Testis (tissue), 2 donors: Measurements from ENCODE around the gene SPDYE1.
"Not testable (repeated sequence)": the region's sequence is repeated elsewhere in the genome, so short reads cannot be mapped to it uniquely, and the experiment has no call there.

Experiments
- POLR2A ChIP-seq: fragments of 450-650 bp; IDR thresholded peaks from one replicate; pipeline ENCODE4 v1.6.1; 2017; ENCODE audit warnings: antibody characterized with exemption, mild to moderate bottlenecking, moderate library complexity
- TF ChIP-seq, protein P1 (sequence below), 3 experiments: fragments of 450-650 bp in 2 of 3; fragments of 200-600 bp in 1 of 3; sonication (generic) in 1 of 3; IDR thresholded peaks; one replicate each; pipeline ENCODE4 v1.5.1; 2016 to 2019; ENCODE audit warnings: antibody characterized with exemption in 3 of 3, mild to moderate bottlenecking in 2 of 3, moderate library complexity in 1 of 3

DNA sequence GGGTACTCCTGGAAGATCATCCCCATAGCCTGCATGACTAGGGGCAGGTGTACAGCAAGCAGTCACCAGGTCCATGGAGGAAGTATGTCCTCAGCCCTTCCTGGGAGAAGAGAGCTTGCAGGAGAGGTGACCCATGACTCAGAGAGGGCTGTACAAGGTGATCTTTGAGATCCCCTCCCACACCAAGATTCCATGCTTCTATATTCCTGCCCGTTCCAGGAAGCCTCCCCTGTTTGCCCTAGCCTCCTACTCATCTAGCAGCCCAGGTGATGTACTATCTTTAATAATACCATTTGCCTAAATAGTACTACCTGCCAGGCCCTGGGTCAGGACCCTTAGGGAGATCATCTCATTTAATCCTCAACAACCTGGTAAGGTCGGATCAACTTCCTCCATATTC, 40.3 kb downstream of the SPDYE1 start:
- TF ChIP-seq, protein P1, sequence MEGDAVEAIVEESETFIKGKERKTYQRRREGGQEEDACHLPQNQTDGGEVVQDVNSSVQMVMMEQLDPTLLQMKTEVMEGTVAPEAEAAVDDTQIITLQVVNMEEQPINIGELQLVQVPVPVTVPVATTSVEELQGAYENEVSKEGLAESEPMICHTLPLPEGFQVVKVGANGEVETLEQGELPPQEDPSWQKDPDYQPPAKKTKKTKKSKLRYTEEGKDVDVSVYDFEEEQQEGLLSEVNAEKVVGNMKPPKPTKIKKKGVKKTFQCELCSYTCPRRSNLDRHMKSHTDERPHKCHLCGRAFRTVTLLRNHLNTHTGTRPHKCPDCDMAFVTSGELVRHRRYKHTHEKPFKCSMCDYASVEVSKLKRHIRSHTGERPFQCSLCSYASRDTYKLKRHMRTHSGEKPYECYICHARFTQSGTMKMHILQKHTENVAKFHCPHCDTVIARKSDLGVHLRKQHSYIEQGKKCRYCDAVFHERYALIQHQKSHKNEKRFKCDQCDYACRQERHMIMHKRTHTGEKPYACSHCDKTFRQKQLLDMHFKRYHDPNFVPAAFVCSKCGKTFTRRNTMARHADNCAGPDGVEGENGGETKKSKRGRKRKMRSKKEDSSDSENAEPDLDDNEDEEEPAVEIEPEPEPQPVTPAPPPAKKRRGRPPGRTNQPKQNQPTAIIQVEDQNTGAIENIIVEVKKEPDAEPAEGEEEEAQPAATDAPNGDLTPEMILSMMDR (IDR thresholded peaks at IDR 0.05) = not testable (repeated sequence)
- TF ChIP-seq POLR2A = not testable (repeated sequence)
